ENCODE measurements around the gene XAF1. TPM values are rescaled to one million over a fixed set of nuclear protein-coding genes. Genes with fewer than 3 reads are reported as not detected.
"Not testable (repeated sequence)": the region's sequence is repeated elsewhere in the genome, so short reads cannot be mapped to it uniquely, and the experiment has no call there.

Gene XAF1
- polyA plus RNA-seq, 3 donors: 28.4 to 45.9 (median 31.9) TPM

GRCh38 chr17:6772016-6772415 lies 16.2 kb downstream of the XAF1 start:
- no peaks in the 10 kb centered on the region for H3K4me1 ChIP-seq (ENCODE audit: control insufficient read depth in 1 of 2, insufficient read depth in 2 of 2, low read length in 2 of 2)
- H3K27me3 ChIP-seq (ENCODE audit: control insufficient read depth in 2 of 2, insufficient read depth in 2 of 2, low read length in 2 of 2): peaks cover 19 to 31% of the 10 kb centered on the region in 2 donors
- intact Hi-C loops (cut with micrococcal nuclease): no loop called here
- Mint-ChIP-seq H3K9me3 (peaks cover 52 to 70% (median 65%) of the 10 kb centered on the region in 7 donors), H3K4me3 (peak overlapping the region in 1 of 2 donors; percentile 51), H3K27me3 (ENCODE audit: low read depth in 3 of 3) (peaks cover 36 to 37% (median 37%) of the 10 kb centered on the region in 3 donors), H3K36me3 (peaks cover 76 to 80% of the 10 kb centered on the region in 2 donors), H3K27ac (no peak overlapping the region), H3K4me1 (peaks cover 10% of the 10 kb centered on the region)
- no peak overlapping the region for H2AFZ ChIP-seq (ENCODE audit: insufficient read depth, low read depth, low read length, poor library complexity, severe bottlenecking)
- H3K36me3 ChIP-seq (replicated peaks in 1 of 2; ENCODE audit: control insufficient read depth in 1 of 2, insufficient read depth in 2 of 2, low read length in 2 of 2): peaks cover 64 to 81% of the 10 kb centered on the region in 2 donors
- H3K9ac ChIP-seq (ENCODE audit: insufficient read depth, low read length, poor library complexity, severe bottlenecking): no peak overlapping the region
- H4K20me1 ChIP-seq (ENCODE audit: insufficient read depth, low read length): peaks cover 14% of the 10 kb centered on the region
- no peak overlapping the region for H3K4me2 ChIP-seq (replicated peaks; ENCODE audit: extremely low read depth, low read length, poor library complexity, severe bottlenecking)
- no peaks in the 10 kb centered on the region for H3K79me2 ChIP-seq (ENCODE audit: insufficient read depth, low read length)
- no peak for DNase-seq
- H3K4me3 ChIP-seq (replicated peaks in 1 of 3; ENCODE audit: low read depth in 2 of 3, low read length in 3 of 3): no peak overlapping the region
- no peak for TF ChIP-seq CTCF (IDR thresholded peaks at IDR 0.05)
- no peak overlapping the region for H3K27ac ChIP-seq (ENCODE audit: low read depth in 1 of 2, low read length in 2 of 2)
- H3K9me3 ChIP-seq (replicated peaks in 1 of 2; ENCODE audit: control insufficient read depth in 1 of 2, insufficient read depth in 1 of 2, low read length in 2 of 2): peaks cover 31 to 68% of the 10 kb centered on the region in 2 donors
- WGBS (ENCODE audit: insufficient coverage): no CpG with 5 or more reads among the region's 1 CpG

GRCh38 chr17:6774906-6775305 lies 19.1 kb downstream of the XAF1 start:
- H2AFZ ChIP-seq (ENCODE audit: insufficient read depth, low read depth, low read length, poor library complexity, severe bottlenecking); DNase-seq; H3K4me2 ChIP-seq (replicated peaks; ENCODE audit: extremely low read depth, low read length, poor library complexity, severe bottlenecking); intact Hi-C loops (cut with micrococcal nuclease); H3K79me2 ChIP-seq (ENCODE audit: insufficient read depth, low read length); H3K4me1 ChIP-seq (ENCODE audit: control insufficient read depth in 1 of 2, insufficient read depth in 2 of 2, low read length in 2 of 2); H3K27ac Mint-ChIP-seq; H3K9ac ChIP-seq (ENCODE audit: insufficient read depth, low read length, poor library complexity, severe bottlenecking); H3K27ac ChIP-seq (ENCODE audit: low read depth in 1 of 2, low read length in 2 of 2); H3K4me3 ChIP-seq (replicated peaks in 1 of 3; ENCODE audit: low read depth in 2 of 3, low read length in 3 of 3): not testable (repeated sequence)
- Mint-ChIP-seq H3K4me3 (peak overlapping the region in 1 of 2 donors; percentile 72), H3K36me3 (peaks cover 50 to 52% of the 10 kb centered on the region in 2 donors), H3K4me1 (peaks cover 10% of the 10 kb centered on the region), H3K9me3 (peaks cover 34 to 58% (median 50%) of the 10 kb centered on the region in 7 donors), H3K27me3 (ENCODE audit: low read depth in 3 of 3) (peaks cover 41 to 47% (median 43%) of the 10 kb centered on the region in 3 donors)
- H3K9me3 ChIP-seq (replicated peaks in 1 of 2; ENCODE audit: control insufficient read depth in 1 of 2, insufficient read depth in 1 of 2, low read length in 2 of 2): peaks cover 26 to 48% of the 10 kb centered on the region in 2 donors
- WGBS (ENCODE audit: insufficient coverage): 100% methylated on average over 1 of the region's 8 CpGs
- peaks cover 14% of the 10 kb centered on the region for H4K20me1 ChIP-seq (ENCODE audit: insufficient read depth, low read length)
- H3K27me3 ChIP-seq (ENCODE audit: control insufficient read depth in 2 of 2, insufficient read depth in 2 of 2, low read length in 2 of 2): peaks cover 19 to 40% of the 10 kb centered on the region in 2 donors
- peaks cover 36 to 52% of the 10 kb centered on the region in 2 donors for H3K36me3 ChIP-seq (replicated peaks in 1 of 2; ENCODE audit: control insufficient read depth in 1 of 2, insufficient read depth in 2 of 2, low read length in 2 of 2)

All from CD14-positive monocyte (primary cell).